Activated gamma-delta T cell treated with anti-CD3 and anti-CD28 coated beads, Interleukin-2, amount 50 U/mL, for 16 hours (primary cell): ENCODE measurements around the gene CPVL.

Source experiments
- DNase-seq: peaks from one replicate; pipeline ENCODE4 v3.0.0-alpha.2; 2020; ENCODE audit warnings: low read depth

Gene CPVL

DNA sequence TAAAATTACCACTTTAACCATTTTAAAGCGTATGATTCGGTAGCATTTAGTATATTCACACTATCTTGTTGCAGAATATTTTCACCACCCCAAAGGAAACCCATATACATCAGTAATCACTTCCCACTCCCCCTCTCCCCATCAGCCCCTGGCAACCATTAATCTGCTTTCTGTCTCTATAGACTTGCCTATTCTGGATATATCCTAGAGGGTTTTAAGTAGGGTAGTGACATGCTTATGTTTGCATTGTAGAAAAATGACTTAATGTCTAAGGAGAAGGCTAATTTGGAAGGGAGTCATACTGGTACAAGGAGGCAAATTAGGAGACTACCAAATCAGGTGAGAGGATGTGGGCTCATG, 145.6 kb downstream of the CPVL start:
- DNase-seq: no peak

DNA sequence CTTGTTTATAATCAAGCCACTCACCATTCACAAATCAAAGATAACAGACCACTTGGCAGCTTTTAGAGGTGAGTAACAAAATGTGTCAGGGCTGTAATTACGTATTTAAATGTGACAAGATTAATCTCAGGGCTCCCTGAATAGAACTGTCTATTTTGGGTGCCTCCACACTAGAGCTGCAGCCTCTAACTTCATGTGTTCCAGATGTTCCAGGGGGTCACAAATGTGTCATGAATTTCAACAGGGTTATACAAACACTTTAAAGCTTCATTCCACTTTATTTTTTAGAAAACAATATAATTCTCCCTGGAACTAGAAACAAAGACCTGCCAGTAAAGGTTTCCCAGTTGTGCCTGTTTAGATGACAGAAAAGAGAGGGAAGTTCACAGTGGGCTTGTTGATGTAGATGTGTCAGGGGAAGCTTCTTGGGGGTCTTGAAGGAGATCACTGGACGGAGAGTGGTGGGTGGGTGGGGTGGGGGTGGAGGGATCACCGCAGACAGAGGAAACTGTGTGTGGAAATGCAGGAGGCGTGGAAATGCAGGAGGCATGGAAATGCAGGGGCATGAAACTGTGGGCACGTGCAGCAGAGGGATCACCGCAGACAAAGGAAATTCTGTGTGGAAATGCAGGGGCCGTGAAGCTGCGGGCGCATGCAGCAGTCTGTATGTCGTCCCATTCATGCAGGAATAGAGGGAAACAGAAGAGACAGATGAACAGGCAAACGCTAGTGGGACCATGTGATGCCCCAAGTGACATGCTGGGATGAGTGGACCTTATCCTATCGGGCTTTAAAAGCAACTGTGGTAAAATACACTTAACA, 146.2 kb downstream of the CPVL start:
- no peak for DNase-seq

GRCh38 chr7:28999427-28999826, 146.9 kb downstream of the CPVL start:
- DNase-seq: no peak

DNA sequence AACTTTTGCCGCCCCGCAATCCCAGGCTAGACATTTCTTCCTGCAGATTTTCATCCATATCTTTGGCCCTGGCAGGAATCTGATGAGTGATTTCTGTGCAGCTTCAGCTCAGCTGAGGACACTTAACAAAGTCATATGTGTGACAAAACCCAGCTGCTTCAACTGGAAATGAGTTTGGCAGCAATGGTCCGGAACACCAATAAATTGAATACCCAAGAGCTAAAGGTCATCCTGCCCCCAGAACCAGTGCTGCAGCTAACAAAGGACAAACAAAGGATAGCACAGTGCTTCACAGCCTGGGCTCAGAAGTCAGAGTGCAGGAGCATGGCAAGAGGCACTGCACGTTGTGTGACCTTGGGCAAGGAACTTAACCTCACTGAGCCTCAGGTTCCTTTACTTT, 148.2 kb downstream of the CPVL start:
- no peak for DNase-seq

DNA sequence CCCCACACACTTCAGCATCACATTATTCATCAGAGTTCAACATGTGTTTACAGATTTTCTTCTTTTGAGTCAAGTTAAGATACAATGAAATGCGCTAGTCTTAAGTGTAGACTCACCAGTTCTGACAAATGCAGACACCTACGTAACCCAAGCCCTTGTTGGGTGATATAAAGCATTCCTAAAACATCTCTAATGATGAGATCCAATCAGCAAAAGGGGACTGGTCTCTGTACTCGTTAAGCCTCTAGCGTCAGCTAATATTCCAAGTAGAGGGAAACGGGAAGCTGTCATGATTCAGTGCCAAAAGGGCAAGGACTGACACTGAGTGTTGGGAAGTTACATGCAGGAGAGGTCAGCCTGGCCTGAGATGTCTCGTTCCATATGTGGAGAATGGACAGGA, 149.5 kb downstream of the CPVL start:
- no peak for DNase-seq

DNA sequence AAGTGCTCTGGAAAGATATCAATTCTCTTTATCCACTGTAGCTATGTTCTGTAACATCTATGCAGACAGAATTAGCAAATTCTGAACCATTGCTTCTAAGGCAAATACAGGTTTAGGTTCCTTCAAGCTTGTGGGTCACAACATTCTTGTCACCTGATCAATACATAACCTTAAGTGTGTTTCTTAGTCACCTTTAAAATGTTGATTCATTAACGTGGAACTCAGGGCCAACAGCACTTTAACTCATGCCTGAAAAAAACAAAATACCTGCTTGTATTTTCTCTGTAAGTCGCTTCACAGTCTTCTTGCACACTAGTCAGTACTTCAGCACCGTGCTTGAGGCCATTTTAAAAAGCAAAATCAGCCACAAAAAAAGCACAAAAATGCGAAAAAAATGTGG, 153.0 kb downstream of the CPVL start:
- no peak for DNase-seq

DNA sequence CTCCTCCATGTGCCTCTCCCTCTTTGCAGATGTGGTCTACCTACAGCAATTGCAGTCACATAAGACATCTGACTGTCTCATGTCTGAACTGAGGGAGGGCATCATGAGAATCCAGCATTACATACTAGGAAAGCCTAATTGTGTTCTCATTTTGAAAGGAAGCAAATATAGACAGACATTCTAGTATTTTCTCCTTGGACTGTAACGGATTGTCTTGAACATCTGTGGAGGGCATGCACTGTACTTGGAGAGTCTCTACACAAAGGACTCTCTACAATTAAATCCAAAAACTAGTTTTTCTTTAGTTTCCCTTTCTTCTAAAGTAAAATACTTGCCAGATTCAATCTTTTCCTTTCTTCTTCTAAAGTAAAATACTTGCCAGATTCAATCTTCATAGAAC, 153.5 kb downstream of the CPVL start:
- DNase-seq: no peak

- no peak for DNase-seq
Measured at GRCh38 chr7:28990200-28990960, 156.0 kb downstream of the CPVL start.

DNA sequence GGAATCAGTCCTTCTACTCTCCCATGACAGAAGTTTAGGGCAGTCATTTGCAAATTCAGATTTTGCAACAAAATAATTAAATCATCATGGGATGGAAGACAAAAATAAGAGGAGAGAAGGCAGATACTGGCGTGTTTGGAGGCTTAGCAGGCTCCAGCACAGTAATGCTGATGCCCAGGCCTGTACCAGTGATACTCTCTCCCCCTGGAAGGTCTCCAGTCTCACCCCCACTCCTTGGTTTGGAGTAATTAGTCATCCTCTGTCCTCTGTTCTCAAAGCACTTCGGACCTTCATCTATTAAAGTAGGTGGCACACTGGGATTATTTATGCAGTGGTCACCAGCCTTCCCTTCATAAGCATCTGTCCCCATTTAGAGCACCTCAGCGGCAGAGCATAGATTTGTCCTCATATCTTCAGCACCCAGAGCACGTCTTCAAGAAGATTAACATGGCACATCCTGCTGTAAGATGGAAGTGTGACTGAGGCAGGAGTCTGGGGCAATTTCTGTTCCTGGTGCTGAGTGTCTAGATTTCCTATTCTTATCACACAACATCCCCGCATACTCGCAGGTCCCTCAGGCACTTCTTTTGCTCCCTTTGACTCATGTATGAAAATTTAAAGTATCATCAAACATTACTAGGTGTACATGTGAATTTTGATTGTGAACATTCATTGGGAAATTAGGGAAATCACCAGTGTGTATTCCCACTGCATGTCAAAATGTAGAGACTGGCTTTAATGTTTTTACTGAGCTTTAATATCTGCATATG, 156.9 kb downstream of the CPVL start:
- no peak for DNase-seq

DNA sequence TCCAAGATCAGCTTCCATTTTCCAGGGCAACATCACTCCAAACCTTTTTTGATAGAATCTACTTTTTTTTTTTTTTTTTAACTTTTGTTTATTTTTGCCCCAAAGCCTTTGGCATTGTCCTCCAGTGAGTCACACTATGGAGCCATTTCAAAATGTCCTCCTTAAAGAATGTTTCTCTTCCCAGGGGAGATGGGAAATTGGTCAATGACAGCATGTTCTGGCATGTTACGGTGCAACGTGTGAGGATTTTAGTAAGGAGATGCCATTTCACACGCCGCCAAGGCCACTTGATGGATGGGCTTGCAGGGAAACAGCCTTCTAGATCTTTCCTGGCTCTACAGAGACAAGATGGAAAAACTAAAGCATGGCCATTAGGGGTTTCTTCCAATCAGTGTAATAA, 157.5 kb downstream of the CPVL start:
- no peak for DNase-seq

GRCh38 chr7:28988091-28988490, 158.2 kb downstream of the CPVL start:
- no peak for DNase-seq

DNA sequence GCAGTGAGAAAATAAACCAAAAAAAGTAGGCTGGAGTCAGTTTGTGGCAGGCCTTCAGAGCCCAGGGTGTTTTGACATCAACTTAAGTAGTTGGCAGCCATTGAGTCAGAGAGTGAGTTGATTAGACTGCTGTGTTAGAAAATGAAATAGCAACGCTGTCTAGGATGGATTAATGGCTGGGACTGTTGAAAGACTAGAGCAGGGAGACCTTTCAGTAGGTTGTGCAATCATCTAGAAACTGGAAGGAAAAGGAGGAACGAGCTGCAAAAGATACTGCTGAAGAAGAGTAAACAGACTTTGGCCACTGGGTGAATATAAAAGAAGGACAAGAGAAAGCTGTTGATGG, 159.6 kb downstream of the CPVL start:
- no peak for DNase-seq

- no peak for DNase-seq
Measured at GRCh38 chr7:28986028-28986764, 160.1 kb downstream of the CPVL start.

DNA sequence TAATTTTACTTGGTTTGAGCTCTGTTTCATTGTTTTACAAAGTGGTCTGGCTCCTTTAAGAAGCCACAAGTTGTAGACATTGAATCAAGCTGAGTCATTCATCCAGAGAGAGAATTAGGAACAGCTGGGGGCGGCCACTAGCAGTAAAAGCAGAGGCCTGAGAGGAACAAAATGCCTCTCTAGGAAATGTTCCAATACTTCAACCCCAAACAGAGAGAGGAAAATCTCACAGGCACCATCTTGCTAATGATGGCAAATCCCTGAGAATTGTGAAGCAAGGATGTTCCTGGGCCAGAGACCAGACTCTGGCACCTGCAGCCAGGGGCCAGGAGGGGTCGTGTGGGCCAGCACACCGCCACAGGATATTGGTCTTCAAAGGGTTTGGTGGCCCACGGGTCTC, 161.7 kb downstream of the CPVL start:
- DNase-seq: no peak

DNA sequence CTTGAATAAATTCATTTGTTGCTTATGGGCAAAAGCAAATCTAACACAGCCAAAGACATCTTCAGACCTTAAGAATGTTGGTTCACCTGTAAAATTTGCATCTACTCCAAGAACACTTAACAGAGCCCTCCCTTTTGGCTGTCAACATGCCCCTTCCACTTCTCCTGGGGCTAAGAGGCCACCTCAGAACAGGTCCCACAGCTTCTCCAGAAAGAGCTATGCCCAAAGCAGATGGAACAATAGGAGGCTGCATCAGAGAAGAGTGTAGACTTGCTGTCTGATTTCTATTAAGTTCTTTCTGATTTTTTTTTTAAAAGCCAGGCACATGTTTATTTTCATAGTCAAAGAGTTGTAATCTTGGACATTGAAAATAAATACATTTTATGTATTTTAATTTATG, 162.1 kb downstream of the CPVL start:
- no peak for DNase-seq

DNA sequence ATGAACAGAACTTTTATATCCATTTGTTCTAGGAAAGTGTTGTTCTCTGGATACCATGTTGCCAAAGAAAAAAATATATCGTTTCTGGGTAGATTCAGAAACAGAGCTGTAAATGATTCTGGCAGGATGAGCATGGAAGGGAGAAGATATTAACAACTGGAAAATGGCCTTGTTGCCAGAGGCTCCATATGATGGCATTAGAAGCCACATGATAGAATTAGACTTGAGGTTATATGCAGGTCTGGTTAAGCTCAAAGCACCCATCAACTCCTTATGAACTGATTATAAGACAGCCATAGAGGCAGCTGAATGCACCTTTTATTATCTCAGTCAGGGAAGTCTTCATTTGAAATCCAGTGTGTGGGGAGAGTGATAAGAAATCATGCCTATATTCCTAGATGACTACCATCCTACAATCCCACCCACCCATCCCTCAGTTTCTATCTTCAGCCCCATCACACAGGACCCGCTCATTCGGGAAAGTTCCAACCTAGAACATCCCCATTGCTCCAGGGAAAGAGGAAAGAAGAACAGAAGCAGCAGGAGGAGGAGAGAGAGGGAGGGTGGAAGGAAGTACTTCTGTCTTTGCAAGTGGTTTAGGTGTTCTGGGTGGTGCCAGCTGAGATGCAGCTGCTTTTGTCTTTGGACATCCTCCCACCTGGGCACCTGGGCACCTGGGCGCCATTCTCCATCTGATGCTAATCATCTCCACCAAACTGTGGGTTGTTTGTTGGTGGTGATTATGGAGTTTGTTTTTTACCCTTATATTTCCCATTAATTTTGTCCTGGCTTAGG, 162.7 kb downstream of the CPVL start:
- no peak for DNase-seq

DNA sequence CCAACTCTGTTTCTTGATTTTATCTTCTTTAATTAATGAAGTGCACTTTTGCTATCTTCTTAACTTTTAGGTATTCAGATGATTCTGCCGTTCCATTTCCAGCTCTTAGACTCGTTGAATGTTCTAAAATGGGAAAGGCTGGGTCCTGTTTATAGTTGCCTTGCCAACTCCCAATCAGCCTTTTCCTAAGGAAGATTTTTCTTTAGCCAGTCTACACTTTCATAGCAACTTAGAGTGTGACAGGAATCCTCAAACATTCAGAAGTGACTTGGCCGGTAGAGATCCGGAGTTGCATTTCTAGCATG, 165.2 kb downstream of the CPVL start:
- DNase-seq: no peak

- DNase-seq: no peak
Measured at GRCh38 chr7:28980451-28981160, 165.7 kb downstream of the CPVL start.

- DNase-seq: no peak
Measured at GRCh38 chr7:28979776-28980175, 166.6 kb downstream of the CPVL start.

GRCh38 chr7:28977881-28978280, 168.5 kb downstream of the CPVL start:
- DNase-seq: no peak

DNA sequence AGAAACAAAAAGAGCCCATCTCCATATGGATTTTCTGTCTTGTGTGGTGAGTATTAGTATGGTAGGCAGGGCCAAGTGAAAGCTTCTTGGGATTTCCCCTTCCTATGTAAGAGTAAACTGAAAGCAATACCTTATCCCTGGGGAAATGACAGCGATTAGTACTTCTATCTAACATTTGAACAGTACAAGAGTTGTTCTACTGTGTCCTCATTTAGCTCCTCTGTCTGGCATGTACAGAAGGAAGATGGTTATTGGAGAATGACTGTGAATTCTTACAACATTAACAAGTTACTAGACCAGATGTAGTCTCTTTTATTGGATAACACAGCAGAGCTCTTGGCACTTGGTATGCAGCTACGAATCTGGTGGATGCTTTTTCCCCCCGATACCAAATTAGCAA, 170.3 kb downstream of the CPVL start:
- no peak for DNase-seq
